Right renal pelvis (tissue), 4 donors: ENCODE results near the gene OR6M1. TPM values are rescaled to one million over a fixed set of nuclear protein-coding genes. Genes with fewer than 3 reads are reported as not detected.
A peak's percentile ranks its signal among the peaks of the same experiment; 100 is the strongest.

Source experiments
- DNase-seq, 4 donors: peaks; one replicate each; pipeline ENCODE4 v3.0.0-alpha.2; 2013; ENCODE audit warnings: low read depth in 4 of 4, low spot score in 3 of 4, missing footprints in 1 of 4
- polyA plus RNA-seq, 4 donors: library from polyadenylated mRNA; unstranded; fragments of 120-200 nt; gene quantifications; one replicate each; pipeline ENCODE4 v1.2.1, GENCODE V29; 2013; ENCODE audit not compliant: insufficient read length in 4 of 4

OR6M1 gene, protein sequence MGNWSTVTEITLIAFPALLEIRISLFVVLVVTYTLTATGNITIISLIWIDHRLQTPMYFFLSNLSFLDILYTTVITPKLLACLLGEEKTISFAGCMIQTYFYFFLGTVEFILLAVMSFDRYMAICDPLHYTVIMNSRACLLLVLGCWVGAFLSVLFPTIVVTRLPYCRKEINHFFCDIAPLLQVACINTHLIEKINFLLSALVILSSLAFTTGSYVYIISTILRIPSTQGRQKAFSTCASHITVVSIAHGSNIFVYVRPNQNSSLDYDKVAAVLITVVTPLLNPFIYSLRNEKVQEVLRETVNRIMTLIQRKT
- polyA plus RNA-seq, result not detected

DNA sequence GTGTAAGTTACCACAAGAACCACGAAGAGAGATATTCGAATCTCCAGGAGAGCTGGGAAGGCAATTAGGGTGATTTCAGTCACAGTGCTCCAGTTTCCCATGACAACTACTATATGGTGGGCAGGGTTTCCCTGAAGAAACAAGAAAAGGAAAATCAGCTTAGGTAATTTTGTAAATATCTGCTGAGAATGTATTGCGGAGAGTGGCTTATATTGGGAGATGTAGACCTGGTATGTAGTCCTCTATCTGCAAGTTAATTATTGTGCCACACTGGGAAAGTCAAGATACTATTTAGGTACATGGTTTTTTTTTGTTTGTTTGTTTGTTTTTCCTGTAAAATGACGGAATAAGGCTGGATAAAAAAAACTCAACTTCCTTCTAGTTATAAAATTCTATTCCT is at the start of gene OR6M1:
TSS of gene OR6M1 (minus strand) at position 101 of the 400 bp plus-strand sequence. CDS start at position 101, 0 bp downstream.
- no peak for DNase-seq

DNA sequence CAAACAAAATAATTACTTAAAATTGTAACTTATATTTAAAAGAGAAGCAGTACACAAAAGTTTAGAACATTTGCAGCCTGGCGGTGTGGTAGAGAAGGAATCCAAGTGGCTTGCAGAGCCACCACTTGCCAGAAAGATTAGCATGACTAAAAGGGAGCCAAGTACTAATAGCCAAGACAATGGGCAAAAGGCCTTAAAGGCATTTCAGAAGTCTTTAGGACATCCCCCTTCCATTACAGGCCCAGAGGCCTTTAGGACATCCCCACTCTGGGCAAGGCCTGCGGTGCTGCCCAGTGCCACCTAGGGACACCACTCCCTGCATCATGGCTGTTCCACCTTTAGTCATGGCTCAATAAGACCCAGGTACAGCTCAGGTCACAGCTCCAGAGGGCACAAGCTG is 46.9 kb upstream of the OR6M1 start:
- DNase-seq, result no peak

DNA sequence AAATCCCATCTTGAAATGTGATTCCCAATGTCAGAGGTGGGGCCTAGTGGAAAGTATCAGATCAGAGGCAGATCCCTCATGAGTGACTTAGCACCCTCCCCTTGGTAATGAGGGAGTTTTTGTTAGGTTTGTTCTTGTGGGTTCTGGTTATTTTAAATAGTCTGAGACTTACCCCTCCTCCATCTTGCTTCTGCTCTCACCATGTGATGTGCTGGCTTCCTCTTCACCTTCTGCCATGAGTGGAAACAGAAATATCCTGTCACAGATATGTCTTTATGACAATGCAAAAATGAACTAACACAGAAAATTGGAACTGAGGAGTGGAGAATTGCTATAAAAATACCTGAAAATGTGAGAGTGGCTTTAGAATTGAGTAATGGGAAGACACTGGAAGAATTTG is 46.2 kb upstream of the OR6M1 start:
- no peak for DNase-seq

DNA sequence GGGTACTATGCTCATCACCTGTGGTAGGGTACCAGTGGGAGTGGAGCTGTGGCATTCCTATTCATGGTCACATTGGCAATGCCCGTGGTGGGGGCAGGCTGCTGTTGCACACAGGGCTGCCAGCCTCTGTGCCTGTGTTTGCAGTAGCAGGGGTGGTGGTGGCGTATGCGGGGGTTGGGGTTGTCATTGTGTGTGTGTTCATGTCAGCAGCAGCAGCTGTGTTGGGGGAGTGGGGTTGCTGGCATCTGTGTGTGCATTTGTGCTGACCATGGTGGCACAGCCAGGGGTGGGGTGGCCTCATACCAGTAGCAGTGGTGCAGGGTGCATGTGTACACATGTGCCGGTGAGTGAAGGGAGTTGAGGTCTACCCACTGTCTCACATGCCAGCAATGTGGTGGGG is 45.0 kb upstream of the OR6M1 start:
- DNase-seq, result no peak

DNA sequence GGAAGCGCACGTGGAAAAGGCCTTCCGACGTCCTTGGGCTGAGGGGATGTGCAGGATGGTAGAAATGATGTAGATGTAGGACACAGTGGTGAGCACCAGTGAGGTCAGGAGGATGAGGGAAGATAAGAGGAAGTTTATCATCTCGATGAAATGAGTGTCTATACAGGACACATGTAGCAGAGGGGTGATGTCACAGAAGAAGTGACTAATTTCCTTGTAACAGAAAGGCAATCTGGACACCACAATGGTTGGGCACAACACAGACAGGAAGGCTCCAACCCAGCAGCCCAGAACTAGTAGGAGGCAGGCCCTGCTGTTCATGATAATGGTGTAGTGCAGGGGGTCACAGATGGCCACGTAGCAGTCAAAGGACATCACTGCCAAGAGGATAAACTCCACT is 35.0 kb upstream of the OR6M1 start:
- no peak for DNase-seq

DNA sequence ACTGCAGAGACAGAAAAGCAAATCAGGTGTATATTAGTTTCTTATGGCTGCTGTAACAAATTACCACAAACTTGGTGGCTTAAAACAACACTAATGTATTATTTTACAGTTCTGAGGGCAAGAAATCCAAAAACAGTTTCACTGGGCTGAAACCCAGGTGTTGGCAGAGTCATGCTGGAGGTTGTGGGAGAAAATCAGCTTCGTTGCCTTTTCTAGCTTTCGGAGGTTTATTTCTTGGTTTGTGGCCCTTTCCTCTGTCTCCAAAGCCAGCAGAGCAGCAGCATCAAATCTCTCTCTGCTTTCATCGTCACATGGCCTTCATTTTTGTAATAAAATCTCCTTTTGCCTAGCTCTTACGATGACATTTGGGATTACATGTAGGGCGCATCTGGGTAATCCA is 33.0 kb upstream of the OR6M1 start:
- DNase-seq, result no peak

DNA sequence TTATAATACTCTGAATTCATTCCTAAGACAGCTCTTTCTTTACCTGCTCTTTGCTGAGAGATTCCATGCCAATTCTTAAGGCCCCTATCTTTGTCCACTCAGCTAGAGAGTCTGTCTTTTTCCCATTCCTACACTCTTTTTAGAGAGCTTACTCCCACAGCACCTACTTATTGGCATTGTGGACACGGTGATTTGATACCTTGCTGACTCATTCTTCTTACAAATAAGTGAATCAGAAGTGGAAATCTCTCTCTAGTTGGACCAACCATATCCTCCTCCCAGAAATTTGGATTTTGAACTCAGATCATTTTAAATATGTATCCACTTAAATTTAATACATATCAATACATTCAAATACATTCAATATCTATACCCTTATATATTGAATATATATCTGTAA is 32.5 kb upstream of the OR6M1 start:
- DNase-seq, result no peak

DNA sequence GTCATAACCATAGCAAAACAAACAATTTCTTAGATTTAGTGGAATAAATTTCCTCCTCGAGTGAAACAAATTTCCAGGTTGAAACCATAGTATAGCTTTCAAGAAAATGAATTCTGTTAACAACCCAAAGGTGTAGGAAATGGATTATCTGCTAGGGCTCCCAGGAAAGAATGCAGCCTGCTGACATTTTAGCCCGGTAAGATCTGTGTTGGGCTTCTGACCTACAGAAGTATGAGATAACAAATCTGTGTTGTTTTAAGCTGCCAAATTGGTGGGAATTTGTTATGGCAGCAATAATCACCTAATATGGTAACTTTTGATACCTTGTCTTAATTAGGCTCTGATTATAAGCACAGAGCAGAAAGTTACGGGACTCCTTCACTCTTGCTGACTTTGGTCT is 32.0 kb upstream of the OR6M1 start:
- DNase-seq, result no peak

DNA sequence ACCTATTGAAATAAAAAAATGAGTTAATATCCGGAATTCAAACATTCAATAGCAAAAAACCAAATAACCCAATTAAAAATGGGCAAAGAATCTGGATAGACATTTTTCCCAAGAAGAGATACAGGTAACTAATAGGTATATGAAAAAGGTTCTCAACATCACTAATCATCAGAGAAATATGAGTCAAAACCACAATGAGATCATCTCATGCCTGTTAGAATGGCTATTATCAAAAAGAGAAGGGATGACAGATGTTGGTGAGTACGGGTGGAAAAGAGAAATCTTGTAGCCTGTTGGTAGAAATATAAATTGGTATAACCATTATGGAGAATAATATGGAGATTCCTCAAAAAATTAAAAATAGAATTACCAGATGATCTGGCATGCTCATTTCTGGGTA is 26.9 kb upstream of the OR6M1 start:
- no peak for DNase-seq

DNA sequence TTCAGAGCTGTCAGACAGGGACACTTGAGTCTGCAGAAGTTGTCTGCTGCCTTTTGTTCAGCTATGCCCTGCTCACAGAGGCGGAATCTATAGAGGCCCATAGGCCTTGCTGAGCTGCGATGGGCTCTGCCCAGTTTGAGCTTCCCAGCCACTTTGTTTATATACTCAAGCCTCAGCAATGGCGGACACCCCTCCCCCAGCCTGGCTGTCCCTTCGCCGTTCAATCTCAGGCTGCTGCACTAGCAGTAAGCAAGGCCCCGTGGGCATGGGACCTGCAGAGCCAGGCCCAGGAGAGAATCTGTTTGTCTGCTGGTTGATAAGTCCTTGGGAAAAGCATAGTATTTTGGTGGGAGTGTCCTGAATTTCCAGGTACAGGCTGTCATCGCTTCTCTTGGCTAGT is 23.6 kb upstream of the OR6M1 start:
- DNase-seq, result no peak

DNA sequence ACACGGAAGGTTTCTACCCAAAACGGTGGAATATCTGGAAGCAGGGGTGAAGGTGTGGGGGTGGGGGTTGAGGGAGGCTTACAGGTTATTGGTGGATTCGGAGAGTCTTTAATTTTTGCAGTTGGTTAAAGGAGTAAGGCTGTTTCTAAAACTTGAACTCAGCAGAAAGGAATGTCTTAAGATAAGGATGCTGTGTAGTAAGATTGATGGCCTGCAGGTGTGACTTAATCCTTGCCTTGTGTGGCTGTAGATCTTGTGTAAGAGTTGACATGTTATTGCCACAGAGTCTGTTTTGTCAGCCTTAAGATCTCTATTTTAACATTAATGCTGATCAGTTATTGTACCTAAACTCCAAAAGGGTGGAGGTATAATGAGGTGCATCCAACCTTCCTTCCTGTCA is 16.4 kb upstream of the OR6M1 start:
- peak in 1 of 4 donors; percentile 3 for DNase-seq

DNA sequence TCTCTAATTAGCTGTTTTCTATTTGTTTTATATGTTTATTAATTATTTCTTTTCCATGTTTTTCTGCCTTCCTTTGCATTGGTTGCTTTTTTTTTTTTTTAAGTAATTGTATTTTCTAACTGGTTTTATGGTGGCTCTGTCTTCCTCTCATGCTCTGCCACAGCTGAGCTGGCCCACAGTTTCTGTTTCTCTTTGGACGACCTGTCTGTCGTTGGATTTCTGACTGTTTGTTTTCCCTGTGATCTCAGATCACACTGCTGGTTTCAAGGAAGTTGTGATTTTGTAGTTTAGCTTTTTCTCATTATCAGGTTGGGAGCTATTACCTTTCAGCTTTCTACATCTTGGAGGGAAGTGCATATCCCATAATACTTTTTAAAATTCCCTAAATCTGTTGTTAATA is 15.9 kb upstream of the OR6M1 start:
- peak in 1 of 4 donors; percentile 15 for DNase-seq

DNA sequence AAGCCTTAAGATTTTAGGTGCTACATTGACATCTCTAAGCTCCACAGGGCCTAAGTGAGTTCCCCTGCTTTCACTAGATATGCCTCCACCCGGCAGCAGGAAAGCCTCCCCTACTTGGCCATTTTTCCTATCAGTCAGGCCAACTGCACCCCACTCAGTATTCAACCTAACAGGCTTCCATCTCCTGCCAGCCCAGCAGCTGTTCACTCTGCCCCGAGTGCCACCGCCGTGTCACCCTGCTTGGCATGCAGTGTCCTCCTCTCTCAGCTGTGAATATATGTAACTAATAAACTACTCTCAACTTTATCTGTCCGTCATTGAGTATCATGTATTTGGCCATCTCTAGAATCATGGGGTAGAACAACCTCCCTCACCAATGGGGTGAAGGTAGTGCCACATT is 9.0 kb upstream of the OR6M1 start:
- no peak for DNase-seq

DNA sequence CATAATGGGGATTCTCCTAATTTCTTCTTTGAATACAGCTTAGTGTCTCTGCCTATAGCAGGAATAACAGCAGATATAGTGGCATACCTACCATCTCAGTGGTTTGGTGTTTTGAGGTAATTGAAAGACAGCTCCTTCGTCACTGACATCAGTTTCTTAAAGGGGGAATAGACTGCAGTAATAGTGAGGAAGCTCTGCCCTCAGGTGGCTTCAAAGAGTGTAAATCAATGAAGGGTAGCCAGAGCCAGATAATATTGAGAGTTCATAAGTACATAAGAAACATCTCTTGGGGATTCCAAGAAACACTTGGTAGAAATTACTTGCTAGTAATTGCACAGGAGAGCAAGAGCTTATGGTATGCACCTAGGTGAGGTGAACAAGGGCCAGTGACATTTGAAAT is 4.4 kb downstream of the OR6M1 start:
- no peak for DNase-seq

DNA sequence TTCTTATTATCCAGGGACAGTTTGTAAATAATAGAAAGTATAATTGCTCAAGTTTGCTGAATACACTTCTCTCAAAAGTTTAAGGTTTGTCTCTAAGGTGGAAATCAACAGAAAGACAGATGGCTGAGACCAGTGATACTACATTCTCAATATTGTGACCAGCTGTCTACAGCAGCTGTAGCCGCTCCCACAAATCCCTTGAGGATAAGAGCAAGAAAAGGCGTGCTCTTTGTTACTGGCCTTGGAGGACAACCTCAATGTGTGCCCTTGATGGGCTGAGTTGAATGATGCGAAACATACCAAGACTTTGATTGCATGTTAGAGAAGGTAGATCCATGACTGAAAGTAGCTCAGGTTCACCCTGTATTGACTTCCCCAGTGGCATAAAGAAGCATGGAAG is 6.1 kb downstream of the OR6M1 start:
- DNase-seq, result no peak

DNA sequence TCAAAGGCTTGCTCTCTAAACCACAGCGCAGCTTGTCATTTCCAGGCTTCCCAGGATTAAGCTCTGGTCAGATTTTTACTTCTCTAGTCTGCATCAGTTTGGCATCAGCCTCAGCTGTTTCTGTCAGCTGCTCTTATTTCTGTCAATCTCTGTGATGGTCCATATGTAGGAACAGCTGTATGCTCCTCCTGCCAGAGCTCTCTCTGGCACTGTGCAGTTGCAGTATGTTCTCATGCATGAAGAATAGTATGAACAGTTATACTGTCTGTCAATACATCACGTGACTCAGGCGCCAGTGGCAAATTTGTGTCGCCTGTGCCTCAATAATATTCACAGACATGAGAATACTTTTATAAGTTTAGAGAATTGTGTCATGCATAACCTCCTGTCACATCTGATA is 6.7 kb downstream of the OR6M1 start:
- no peak for DNase-seq

DNA sequence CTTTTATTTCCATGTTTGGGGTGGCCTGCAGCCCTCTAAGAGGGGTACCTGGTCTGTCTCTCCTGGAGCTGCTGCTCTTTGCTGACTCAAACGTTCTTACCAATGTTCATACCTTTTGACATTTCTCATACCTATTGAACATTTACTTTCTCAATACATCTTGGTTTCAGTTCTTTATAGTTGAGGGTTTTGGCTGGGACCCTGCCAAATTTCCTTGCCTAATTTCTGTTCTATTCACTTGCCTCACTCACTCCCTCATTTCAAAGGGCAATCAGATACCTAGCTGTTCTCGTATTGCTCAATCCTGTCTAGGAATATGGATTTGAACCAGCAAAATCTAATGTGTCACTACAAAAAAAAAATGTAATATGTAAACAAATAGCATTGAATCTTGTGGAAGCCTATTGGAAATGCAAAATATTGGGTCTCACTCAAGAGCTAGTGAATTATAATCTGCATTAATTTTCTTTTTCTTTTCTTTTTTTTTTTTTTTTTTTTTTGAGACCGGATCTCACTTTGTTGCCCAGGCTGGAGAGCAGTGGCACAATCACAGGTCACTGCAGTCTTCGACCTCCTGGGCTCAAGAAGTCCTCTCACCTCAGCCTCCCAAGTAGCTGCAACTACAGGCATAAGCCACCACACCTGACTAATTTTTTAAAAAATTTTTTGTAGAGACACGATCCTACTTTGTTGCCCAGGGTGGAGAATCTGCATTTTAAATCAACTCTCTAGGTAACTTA is 7.5 kb downstream of the OR6M1 start:
- no peak for DNase-seq

DNA sequence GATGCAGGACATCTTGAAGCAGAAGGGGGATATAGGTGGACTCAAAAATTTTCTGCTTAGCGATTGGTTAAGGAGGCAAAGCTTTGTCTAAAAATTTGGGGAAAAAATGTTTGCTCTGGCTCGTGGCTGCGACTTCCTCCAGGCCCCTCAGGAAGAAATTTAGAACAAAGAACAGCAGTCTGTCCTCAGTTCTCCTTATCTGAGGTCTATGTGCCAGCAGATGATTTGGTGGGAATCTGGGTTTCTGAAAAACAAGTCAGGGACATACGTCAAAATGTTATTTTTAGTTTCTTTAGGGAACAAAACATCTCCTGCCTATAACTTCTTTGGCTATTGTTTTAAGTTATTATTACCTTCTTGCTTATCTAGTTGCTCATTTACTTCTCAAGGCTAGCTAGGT is 8.1 kb downstream of the OR6M1 start:
- no peak for DNase-seq

DNA sequence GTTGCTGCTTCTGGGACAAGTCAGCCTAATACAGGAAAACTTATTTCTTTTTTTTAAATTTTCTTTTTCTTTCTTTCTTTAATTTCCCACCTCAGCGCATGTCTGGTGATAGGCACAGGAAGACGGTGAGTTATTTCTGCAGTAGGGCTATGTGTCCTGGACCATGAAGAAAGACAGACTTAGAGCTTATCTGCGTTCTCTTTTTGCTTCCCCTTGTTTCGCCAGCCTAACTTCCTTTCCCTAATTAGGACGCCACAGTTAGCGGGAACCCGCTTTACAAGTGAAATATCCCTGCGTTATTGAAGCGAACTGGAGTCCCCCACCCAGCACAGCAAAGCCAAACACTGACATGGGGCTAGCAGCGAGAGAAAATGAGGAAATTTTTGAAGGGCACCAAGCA is 8.6 kb downstream of the OR6M1 start:
- no peak for DNase-seq

DNA sequence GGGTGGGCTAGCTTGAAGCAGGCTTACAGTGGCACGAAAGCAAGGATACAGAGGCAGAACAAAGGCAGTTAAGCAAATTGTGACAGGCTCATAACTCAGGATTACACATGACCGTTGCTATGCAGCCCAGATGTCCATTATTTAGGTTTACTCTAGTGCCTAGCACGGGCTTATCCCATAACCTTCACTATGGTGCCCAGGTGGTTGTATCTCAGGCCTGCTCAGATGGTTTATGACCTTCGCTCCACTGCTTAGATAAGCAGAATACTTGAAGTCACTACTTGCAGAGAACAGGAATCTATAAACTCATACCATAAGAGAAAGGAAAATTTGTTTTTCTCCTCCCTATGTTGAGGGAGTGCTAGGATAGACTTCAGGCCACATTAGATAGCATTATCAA is 9.0 kb downstream of the OR6M1 start:
- no peak for DNase-seq

DNA sequence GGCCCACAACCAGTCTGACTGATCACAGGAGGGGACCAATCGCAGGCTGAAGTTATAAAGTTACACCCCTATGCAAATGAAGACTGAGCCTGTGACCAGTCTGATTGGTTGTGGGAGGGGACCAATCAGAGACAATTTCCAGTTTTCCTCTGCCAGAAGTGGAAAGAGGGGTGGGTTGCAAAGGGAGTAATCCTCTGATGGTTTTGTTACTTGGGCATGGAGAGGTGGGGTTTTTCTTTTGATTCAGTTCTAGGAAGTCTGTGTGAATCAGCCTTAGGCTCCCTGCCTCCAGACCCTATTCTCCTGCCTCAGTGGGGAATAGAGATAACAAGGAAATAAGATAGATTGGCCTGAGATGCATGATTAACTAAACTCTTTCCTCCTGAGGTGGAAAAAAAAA is 9.9 kb downstream of the OR6M1 start:
- DNase-seq, result no peak

DNA sequence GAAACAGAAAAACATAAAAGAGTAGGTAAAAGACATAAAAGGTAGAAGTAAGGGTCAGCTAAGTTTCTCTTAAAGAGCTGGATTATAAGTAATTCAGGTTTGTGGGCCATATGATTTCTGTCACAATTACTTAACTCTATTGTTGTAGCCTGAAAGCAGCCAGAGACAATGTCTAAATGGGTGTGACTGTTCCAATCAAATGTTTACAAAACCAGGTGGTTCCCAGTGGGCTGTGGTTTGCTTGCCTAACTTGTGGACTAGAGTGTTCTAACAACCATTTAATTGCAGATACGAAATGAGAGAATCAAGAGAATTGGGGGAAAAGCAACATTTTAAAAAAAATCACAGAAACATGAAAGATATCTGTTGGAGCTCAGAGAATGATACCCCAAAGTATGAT is 22.6 kb downstream of the OR6M1 start:
- no peak for DNase-seq
